DND-41 (cell line): Measurements from ENCODE around the gene CACNA2D3.

ENCODE experiments used
- CTCF ChIP-seq: IDR thresholded peaks from 2 replicates; pipeline ENCODE4 v1.5.1; 2012; ENCODE audit warnings: borderline replicate concordance, low read length, moderate library complexity, mild to moderate bottlenecking; ENCODE audit not compliant: poor library complexity, severe bottlenecking; ENCODE audit errors: extremely low read depth
- EZH2 ChIP-seq: IDR thresholded peaks from 3 replicates; pipeline ENCODE4 v1.6.1; 2012; ENCODE audit warnings: borderline replicate concordance, low read depth, mild to moderate bottlenecking, moderate library complexity, low read length, inconsistent platforms; ENCODE audit not compliant: severe bottlenecking

GRCh38 chr3:54270816-54271526, 148.6 kb downstream of the CACNA2D3 start:
- TF ChIP-seq CTCF, result no peak
- no peak for TF ChIP-seq EZH2
